HG03135 (cell line): Measurements from ENCODE around the gene PDX1.

Source experiments
- ATAC-seq: cut with Tn5 transposase; IDR thresholded peaks from one replicate; pipeline ENCODE4 v1.9.1; 2021; ENCODE audit warnings: mild to moderate bottlenecking, moderate library complexity; ENCODE audit not compliant: unreplicated experiment

Gene PDX1

GRCh38 chr13:27919934-27920676 lies at the start of gene PDX1:
TSS of gene PDX1 (plus strand) at chr13:27920000. CDS start at chr13:27920139, 139 bp downstream.
- no peak for ATAC-seq

- no peak for ATAC-seq
These were observed 41.5 kb upstream of the PDX1 start for GRCh38 chr13:27878274-27878673.

GRCh38 chr13:27889471-27889870 lies 30.3 kb upstream of the PDX1 start:
- no peak for ATAC-seq

GRCh38 chr13:27896726-27897125 lies 23.1 kb upstream of the PDX1 start:
- no peak for ATAC-seq

GRCh38 chr13:27904719-27905118 lies 15.1 kb upstream of the PDX1 start:
- ATAC-seq: no peak

- ATAC-seq: no peak
These were observed 14.2 kb upstream of the PDX1 start for GRCh38 chr13:27905650-27906049.

GRCh38 chr13:27907121-27907787 lies 12.5 kb upstream of the PDX1 start:
- no peak for ATAC-seq

- ATAC-seq: no peak
These were observed 10.4 kb upstream of the PDX1 start for GRCh38 chr13:27909378-27909777.

GRCh38 chr13:27911521-27911920 lies 8.3 kb upstream of the PDX1 start:
- ATAC-seq: no peak

GRCh38 chr13:27913160-27913559 lies 6.6 kb upstream of the PDX1 start:
- ATAC-seq: no peak

GRCh38 chr13:27915301-27916207 lies 4.2 kb upstream of the PDX1 start:
- ATAC-seq: no peak

GRCh38 chr13:27917121-27917947 lies 2.5 kb upstream of the PDX1 start:
- no peak for ATAC-seq

GRCh38 chr13:27918041-27918917 lies 1.5 kb upstream of the PDX1 start:
- no peak for ATAC-seq

- ATAC-seq: no peak
These were observed 712 bp upstream of the PDX1 start for GRCh38 chr13:27918918-27919658.

- no peak for ATAC-seq
These were observed 204 bp upstream of the PDX1 start for GRCh38 chr13:27919659-27919933.

GRCh38 chr13:27920677-27921420 lies 1.0 kb downstream of the PDX1 start:
- ATAC-seq: no peak

- no peak for ATAC-seq
These were observed 1.7 kb downstream of the PDX1 start for GRCh38 chr13:27921421-27921960.
